LNCaP clone FGC (cell line): ENCODE results near the gene NRXN3.

Source experiments
- DNase-seq: peaks from one replicate; pipeline ENCODE4 v3.0.0-alpha.2; 2011; ENCODE audit warnings: low read depth
- H3K4me3 ChIP-seq: 2 replicates; pipeline ENCODE4 v1.5.1; 2011; ENCODE audit warnings: mild to moderate bottlenecking, low read depth, low read length, control low read depth
- CTCF ChIP-seq: IDR thresholded peaks from 2 replicates; pipeline ENCODE4 v1.5.1; 2012; ENCODE audit warnings: mild to moderate bottlenecking; ENCODE audit not compliant: control insufficient read depth, insufficient read depth; ENCODE audit errors: extremely low read depth

Gene NRXN3

GRCh38 chr14:79332504-79333197, 1162.5 kb downstream of the NRXN3 start:
- TF ChIP-seq CTCF, result no peak
- DNase-seq, result no peak
- H3K4me3 ChIP-seq, result no peak overlapping the region

DNA sequence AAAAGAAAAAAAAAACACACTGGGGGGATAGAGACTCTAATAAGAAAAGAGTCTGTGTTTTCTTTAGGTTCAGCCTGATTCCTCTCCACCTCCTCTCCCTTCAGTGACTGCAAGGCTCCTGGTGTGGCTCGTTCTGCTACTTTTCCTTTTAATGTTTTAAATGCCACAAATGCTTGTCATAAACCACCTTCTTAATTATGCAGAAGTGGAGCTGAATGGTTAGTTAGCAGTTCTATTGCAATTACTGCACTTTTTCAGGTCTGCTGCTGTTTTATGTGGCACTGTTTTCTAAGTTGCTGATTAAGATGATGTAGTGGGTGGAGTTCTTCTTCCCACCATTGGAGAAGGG, 1163.0 kb downstream of the NRXN3 start:
- H3K4me3 ChIP-seq, result no peak overlapping the region
- TF ChIP-seq CTCF, result no peak
- no peak for DNase-seq

DNA sequence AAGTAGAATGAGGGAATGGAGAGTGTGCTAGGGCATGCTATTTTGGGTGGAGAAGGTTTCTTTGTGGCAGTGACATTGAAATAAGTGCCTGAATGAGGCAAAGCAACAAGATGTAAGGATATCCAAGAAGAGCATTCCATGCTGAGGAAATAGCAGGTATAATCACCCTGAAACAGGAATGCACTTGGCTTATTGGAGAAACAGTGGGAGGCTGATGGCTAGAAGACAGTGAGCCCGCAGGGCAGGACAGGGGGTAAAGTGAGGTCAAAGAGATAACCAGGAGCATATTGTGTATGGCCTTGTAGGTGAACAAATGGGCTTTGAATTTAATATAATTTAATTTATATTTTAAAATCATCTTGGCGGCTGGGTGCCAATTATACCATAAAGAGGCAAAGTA, 1164.1 kb downstream of the NRXN3 start:
- no peak overlapping the region for H3K4me3 ChIP-seq
- no peak for DNase-seq
- no peak for TF ChIP-seq CTCF

- no peak for TF ChIP-seq CTCF
Measured at GRCh38 chr14:79337761-79338160, 1167.6 kb downstream of the NRXN3 start.

GRCh38 chr14:79342942-79343341, 1172.8 kb downstream of the NRXN3 start:
- H3K4me3 ChIP-seq, result no peak overlapping the region
- TF ChIP-seq CTCF, result no peak
- no peak for DNase-seq

More at GRCh38 chr14:79337761-79338160, 1167.6 kb downstream of the NRXN3 start:
- no peak overlapping the region for H3K4me3 ChIP-seq
- no peak for DNase-seq

GRCh38 chr14:79351011-79351410, 1180.8 kb downstream of the NRXN3 start:
- no peak overlapping the region for H3K4me3 ChIP-seq
- TF ChIP-seq CTCF, result no peak
- DNase-seq, result no peak

DNA sequence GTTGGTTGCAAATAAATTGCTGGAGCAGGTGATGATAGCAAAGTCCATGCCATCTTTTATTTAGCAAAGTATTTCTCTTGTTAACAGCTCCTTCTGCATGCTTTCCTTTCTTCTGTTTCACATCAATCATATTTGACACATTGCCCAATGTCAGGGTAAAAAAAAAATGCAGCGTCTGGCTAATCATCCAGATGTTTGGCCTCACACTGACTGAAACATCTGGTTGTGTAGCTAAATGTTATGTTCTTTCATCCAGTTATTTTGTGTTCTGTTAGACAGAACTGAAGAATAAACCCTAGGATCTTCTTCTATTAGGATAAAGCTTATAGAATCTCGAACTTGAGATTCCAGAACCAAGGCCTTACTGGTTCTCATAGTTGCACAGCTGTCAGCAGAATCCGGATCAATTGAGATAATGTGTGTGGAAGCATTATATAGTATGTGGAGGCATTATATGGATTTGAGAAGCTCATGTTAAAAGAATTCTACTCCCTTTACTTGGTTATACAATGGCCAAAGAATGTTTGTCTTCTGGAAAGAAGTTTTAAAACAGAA, 1182.0 kb downstream of the NRXN3 start:
- H3K4me3 ChIP-seq, result no peak overlapping the region
- TF ChIP-seq CTCF, result no peak
- DNase-seq, result no peak
